ENCODE results near the gene SLC7A14. TPM values are rescaled to one million over a fixed set of nuclear protein-coding genes. Genes with fewer than 3 reads are reported as not detected.

SLC7A14 gene
- total and polyA plus RNA-seq, 2 of the 4 experiments (the other 2 are of a cell fraction): 2.7 to 6.8 TPM

DNA sequence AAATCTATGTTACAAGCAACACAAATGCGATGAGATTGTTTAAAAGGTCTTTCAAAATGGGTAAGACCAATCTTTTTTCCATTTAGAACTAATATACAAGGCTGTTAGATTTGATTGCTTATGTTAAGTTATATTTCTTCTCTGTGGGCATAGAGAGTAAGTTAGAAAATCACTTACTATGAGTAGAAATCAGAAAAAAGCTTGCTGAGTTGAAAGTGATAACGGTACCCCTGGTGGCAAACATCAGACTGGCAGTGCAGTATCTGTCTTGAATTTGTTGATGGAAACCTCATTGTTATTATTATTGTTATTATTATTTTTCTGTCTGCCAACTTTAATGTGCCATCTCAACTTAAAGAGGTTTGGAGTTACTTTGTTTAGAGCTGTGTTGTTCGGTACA lies 154.8 kb downstream of the SLC7A14 start:
- Histone ChIP-seq H2AFZ (replicated peaks; ENCODE audit: low read length, poor library complexity) (no peak overlapping the region), H2BK20ac (ENCODE audit: low read depth, low read length) (no peak overlapping the region), H2BK5ac (ENCODE audit: low read depth, low read length, poor library complexity, severe bottlenecking) (no peak overlapping the region), H3K18ac (ENCODE audit: low read depth, low read length) (no peak overlapping the region), H3K27me3 (ENCODE audit: control insufficient read depth, insufficient read depth, low read length) (no peaks in the 10 kb centered on the region), H3K4ac (ENCODE audit: low read depth, low read length) (no peak overlapping the region), H3K79me1 (ENCODE audit: low read depth in 1 of 2, low read length in 2 of 2) (peaks cover 0 to 33% of the 10 kb centered on the region in 2 experiments; a peak in 2 of 4 replicates), H4K20me1 (ENCODE audit: insufficient read depth, low read length) (peaks cover 20% of the 10 kb centered on the region), H2BK15ac (ENCODE audit: low read depth, low read length) (no peak overlapping the region), H3K56ac (ENCODE audit: extremely low read depth, insufficient read depth, low read length) (no peak overlapping the region), H3K27ac (ENCODE audit: insufficient read depth, low read length) (no peak overlapping the region), H3K4me3 (ENCODE audit: insufficient read depth, low read depth, low read length) (no peak overlapping the region), H3K36me3 (ENCODE audit: control insufficient read depth, insufficient read depth, low read length) (peaks cover 44% of the 10 kb centered on the region), H4K5ac (ENCODE audit: low read depth, low read length) (no peak overlapping the region), H2AK5ac (ENCODE audit: low read depth, low read length) (no peak overlapping the region), H4K91ac (ENCODE audit: insufficient read depth, low read depth, low read length) (no peak overlapping the region), H3K23ac (ENCODE audit: low read depth, low read length) (no peak overlapping the region), H3K9me1 (ENCODE audit: insufficient read depth, low read length) (peaks cover 3% of the 10 kb centered on the region; the same call in 1 of the 2 replicates), H3K9ac (ENCODE audit: low read depth, low read length) (no peak overlapping the region), H3K4me1 (ENCODE audit: control insufficient read depth, insufficient read depth, low read length) (peaks cover 4% of the 10 kb centered on the region; the same call in 1 of the 2 replicates), H3K4me2 (ENCODE audit: low read depth, low read length) (no peak overlapping the region), H2BK120ac (ENCODE audit: low read depth, low read length) (no peak overlapping the region), H3K14ac (replicated peaks; ENCODE audit: low read depth, low read length) (no peak overlapping the region), H4K8ac (ENCODE audit: low read depth in 2 of 2, low read length in 2 of 2) (no peak overlapping the region), H3K9me3 (ENCODE audit: control insufficient read depth, insufficient read depth, low read length) (no peaks in the 10 kb centered on the region), H2AK9ac (replicated peaks; ENCODE audit: low read depth, low read length, poor library complexity) (no peak overlapping the region)
- no CpG with 5 or more reads among the region's 3 CpGs for WGBS, 2 experiments (ENCODE audit: extremely low coverage in 2 of 2, insufficient read length in 1 of 2)
- in situ Hi-C loops (cut with MboI; ENCODE audit: low sequenced_read_pairs) (no loop called here), intact Hi-C loops (cut with micrococcal nuclease) (no loop called here), dilution Hi-C loops (cut with HindIII; ENCODE audit: low sequenced_read_pairs, unreplicated experiment) (no loop called here)
- TF ChIP-seq, protein P1, sequence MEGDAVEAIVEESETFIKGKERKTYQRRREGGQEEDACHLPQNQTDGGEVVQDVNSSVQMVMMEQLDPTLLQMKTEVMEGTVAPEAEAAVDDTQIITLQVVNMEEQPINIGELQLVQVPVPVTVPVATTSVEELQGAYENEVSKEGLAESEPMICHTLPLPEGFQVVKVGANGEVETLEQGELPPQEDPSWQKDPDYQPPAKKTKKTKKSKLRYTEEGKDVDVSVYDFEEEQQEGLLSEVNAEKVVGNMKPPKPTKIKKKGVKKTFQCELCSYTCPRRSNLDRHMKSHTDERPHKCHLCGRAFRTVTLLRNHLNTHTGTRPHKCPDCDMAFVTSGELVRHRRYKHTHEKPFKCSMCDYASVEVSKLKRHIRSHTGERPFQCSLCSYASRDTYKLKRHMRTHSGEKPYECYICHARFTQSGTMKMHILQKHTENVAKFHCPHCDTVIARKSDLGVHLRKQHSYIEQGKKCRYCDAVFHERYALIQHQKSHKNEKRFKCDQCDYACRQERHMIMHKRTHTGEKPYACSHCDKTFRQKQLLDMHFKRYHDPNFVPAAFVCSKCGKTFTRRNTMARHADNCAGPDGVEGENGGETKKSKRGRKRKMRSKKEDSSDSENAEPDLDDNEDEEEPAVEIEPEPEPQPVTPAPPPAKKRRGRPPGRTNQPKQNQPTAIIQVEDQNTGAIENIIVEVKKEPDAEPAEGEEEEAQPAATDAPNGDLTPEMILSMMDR (conservative IDR thresholded peaks at IDR 0.05; ENCODE audit: low read depth, low read length): peak; percentile 27
- TF ChIP-seq BHLHE40 (IDR thresholded peaks at IDR 0.05; ENCODE audit: low read depth, low read length): no peak
- TF ChIP-seq SMC3 (IDR thresholded peaks at IDR 0.05; ENCODE audit: low read depth, low read length): 0 out of 2 replicates have a peak, but pooled peaks have one; percentile 10
- no peak for TF ChIP-seq NFE2L2 (IDR thresholded peaks at IDR 0.05; ENCODE audit: low read depth, low read length)
- TF ChIP-seq FOS (IDR thresholded peaks at IDR 0.05; ENCODE audit: low read depth, low read length): no peak
- no peak for TF ChIP-seq MXI1 (IDR thresholded peaks at IDR 0.05; ENCODE audit: borderline replicate concordance, low read depth, low read length)
- ChIA-PET POLR2A (ENCODE audit: unreplicated experiment) (no interaction called here), CTCF (interaction anchor here (0.6 to 1.5 kb wide), 6 partner anchors 13 to 1334 kb away, joined by 3 to 7 read pairs (median 4); partner anchors contain the start of gene CLDN11)
- DNase-seq (no peak), ATAC-seq (ENCODE audit: low read depth) (no peak)
- BruUV-seq (replicated peaks): no TSS peak

All from IMR-90 (cell line).